Measurements from ENCODE around the gene MILR1.

MILR1 gene

GRCh38 chr17:64505340-64506200 is 56.7 kb downstream of the MILR1 start:
- TF ChIP-seq CTCF (IDR thresholded peaks at IDR 0.05; ENCODE audit: insufficient read depth, low read length, missing control alignments) = no peak
- CTCF ChIA-PET = interaction anchor here (7.4 to 8.5 kb wide), 2 partner anchors 12 to 85 kb away, joined by 78 to 88 read pairs; partner anchors contain the start of gene POLG2
- H3K4me3 ChIP-seq (ENCODE audit: low read depth, low read length) = peak overlapping the region; percentile 97
- no peak for DNase-seq (ENCODE audit: low read depth, low spot score)
- POLR2A ChIA-PET = interaction anchor here (0.6 to 3.0 kb wide), 15 partner anchors 8 to 765 kb away, joined by 3 to 55 read pairs (median 4); partner anchors contain the start of gene POLG2

DNA sequence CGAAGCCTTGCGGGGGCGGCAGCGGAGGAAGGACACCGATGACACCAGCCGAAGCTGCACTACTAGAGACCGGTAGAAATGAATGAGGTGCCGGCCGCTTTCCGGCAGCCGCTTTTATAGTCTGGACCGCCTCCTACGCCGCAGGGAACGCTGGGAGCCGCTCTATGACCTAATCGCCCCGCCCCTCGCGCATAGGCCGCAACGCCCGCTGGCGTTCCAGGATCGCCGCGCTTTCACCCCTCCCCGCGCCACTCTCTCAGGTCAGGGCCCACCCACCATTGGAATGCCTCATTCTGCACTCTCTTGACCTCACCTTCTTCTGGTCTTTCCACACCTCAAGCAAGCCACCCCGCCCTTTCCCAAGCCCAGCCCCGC is 57.3 kb downstream of the MILR1 start, which contains the start of gene DDX5:
Gene DDX5, minus strand, starts transcription at position 89 of the 375 bp plus-strand sequence. CDS start 170 bp downstream, outside the sequence.
- POLR2A ChIA-PET = interaction anchor here (0.6 to 3.0 kb wide), 16 partner anchors 9 to 361 kb away, joined by 3 to 55 read pairs (median 4); partner anchors contain the start of gene POLG2
- DNase-seq (ENCODE audit: low read depth, low spot score) = peak; percentile 74
- CTCF ChIA-PET = interaction anchor here (1.9 to 8.5 kb wide), 3 partner anchors 10 to 85 kb away, joined by 9 to 88 read pairs (median 78); partner anchors contain the start of gene POLG2
- H3K4me3 ChIP-seq (ENCODE audit: low read depth, low read length) = peak within 1 kb of the TSS; percentile 97
- TF ChIP-seq CTCF (IDR thresholded peaks at IDR 0.05; ENCODE audit: insufficient read depth, low read length, missing control alignments) = no peak

GRCh38 chr17:64506576-64507412 is 57.9 kb downstream of the MILR1 start, which contains the start of gene CEP95:
CEP95 (plus strand) TSS chr17:64506977; CDS start chr17:64507098, 121 bp downstream.
- TF ChIP-seq CTCF (IDR thresholded peaks at IDR 0.05; ENCODE audit: insufficient read depth, low read length, missing control alignments) = no peak
- peak; percentile 95 for DNase-seq (ENCODE audit: low read depth, low spot score)
- CTCF ChIA-PET = interaction anchor here (1.0 to 8.5 kb wide), 5 partner anchors 9 to 187 kb away, joined by 3 to 88 read pairs (median 9); partner anchors contain the start of gene POLG2
- POLR2A ChIA-PET = interaction anchor here (0.5 to 3.0 kb wide), 19 partner anchors 9 to 361 kb away, joined by 3 to 55 read pairs (median 4); partner anchors contain the start of gene POLG2
- peak within 1 kb of the TSS; percentile 97 for H3K4me3 ChIP-seq (ENCODE audit: low read depth, low read length)

DNA sequence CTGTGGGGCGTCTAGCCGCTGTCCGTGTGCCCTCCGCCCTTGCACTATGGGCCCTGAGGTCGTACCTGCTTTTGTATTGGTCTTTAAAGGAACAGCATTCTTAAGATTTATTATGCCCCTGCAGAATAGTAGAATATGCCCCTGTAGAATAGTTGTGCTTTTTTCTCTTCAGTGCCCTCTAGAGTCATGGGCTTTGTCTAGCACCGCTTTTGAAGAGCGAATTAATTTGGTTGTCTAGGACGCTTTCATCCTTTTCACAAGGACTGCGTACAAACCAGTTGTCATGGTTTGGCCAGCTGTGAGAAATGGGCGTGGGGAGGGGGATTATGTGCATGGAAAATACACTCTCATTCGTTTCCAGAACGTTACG is 58.5 kb downstream of the MILR1 start:
- ChIA-PET CTCF (interaction anchor here (0.6 to 8.5 kb wide), 9 partner anchors 9 to 187 kb away, joined by 3 to 88 read pairs (median 3); partner anchors contain the start of gene POLG2), POLR2A (interaction anchor here (0.5 to 3.0 kb wide), 12 partner anchors 10 to 362 kb away, joined by 3 to 55 read pairs (median 4); partner anchors contain the start of gene POLG2)
- peak overlapping the region; percentile 97 for H3K4me3 ChIP-seq (ENCODE audit: low read depth, low read length)
- no peak for DNase-seq (ENCODE audit: low read depth, low spot score)
- peak; percentile 39 for TF ChIP-seq CTCF (IDR thresholded peaks at IDR 0.05; ENCODE audit: insufficient read depth, low read length, missing control alignments)

DNA sequence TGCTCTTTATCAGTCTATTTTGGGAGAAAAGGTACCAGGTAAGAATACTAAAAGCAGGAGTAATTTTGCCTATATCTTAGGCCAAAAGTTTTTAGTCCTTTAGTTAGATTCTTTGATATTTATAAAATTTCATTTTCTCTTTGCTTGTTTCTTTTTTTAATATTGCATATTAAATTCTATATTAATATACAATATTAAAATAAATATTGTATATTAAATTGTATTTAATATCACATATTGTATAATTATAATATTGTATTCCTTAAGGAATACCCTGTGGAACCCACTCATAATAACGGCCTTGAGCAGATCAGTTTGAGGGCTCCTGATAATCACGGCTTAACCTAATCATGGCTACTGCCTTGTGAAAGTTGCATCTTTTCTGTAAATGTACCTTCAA is 59.8 kb downstream of the MILR1 start:
- DNase-seq (ENCODE audit: low read depth, low spot score) = no peak
- peak overlapping the region; percentile 97; the same call in 1 of the 2 replicates for H3K4me3 ChIP-seq (ENCODE audit: low read depth, low read length)
- CTCF ChIA-PET = interaction anchor here (2.9 kb wide), 1 partner anchor 89 kb away, joined by 11 read pairs; no protein-coding TSS in a partner anchor
- no peak for TF ChIP-seq CTCF (IDR thresholded peaks at IDR 0.05; ENCODE audit: insufficient read depth, low read length, missing control alignments)
- POLR2A ChIA-PET = no interaction called here

Data from AG04449 (cell line).